Activated naive CD8-positive, alpha-beta T cell treated with anti-CD3 and anti-CD28 coated beads for 36 hours (primary cell): ENCODE measurements around the gene NT5DC4. TPM values are rescaled to one million over a fixed set of nuclear protein-coding genes. Genes with fewer than 3 reads are reported as not detected.

Experiments
- DNase-seq: peaks from one replicate; pipeline ENCODE4 v3.0.0; 2021
- H3K27ac Mint-ChIP-seq: one replicate; pipeline ENCODE4 v1.8.0; 2022; ENCODE audit warnings: mild to moderate bottlenecking, moderate library complexity, mixed read lengths
- H3K27me3 Mint-ChIP-seq: one replicate; pipeline ENCODE4 v1.8.0; 2022; ENCODE audit warnings: mild to moderate bottlenecking, mixed read lengths
- H3K36me3 Mint-ChIP-seq: one replicate; pipeline ENCODE4 v1.8.0; 2021; ENCODE audit warnings: mild to moderate bottlenecking, mixed read lengths
- H3K4me1 Mint-ChIP-seq: one replicate; pipeline ENCODE4 v1.8.0; 2021; ENCODE audit warnings: mixed read lengths
- H3K4me3 Mint-ChIP-seq: one replicate; pipeline ENCODE4 v1.8.0; 2022; ENCODE audit warnings: mild to moderate bottlenecking, moderate library complexity, mixed read lengths
- H3K9me3 Mint-ChIP-seq: one replicate; pipeline ENCODE4 v1.8.0; 2022; ENCODE audit warnings: mixed read lengths
- total RNA-seq, 2 experiments: library from RNA; stranded (reverse); gene quantifications; one replicate each; pipeline ENCODE4 v1.2.3, GENCODE V29; 2021

NT5DC4 gene
- total RNA-seq, 2 experiments from 2014 or later, result not detected

DNA sequence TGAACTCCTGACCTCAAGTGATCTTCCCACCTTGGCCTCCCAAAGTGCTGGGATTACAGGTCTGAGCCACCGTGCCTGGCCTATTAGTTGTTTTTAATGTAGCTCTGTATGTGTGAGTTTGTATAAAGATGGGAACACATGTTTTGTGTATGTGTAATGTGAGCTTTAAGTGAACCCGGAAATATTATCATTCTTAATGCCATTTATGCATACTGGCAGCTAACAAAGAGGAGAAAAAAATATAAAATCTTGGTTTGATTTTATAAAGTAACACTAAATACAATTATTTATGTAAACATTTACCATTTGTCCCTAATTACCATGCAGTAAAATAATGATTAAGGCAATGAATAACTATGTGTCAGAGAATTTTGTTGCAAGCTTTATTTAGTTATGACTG is 52.7 kb downstream of the NT5DC4 start:
- Mint-ChIP-seq H3K27ac (no peak overlapping the region), H3K4me1 (peaks cover 11% of the 10 kb centered on the region), H3K27me3 (peaks cover 17% of the 10 kb centered on the region), H3K9me3 (peaks cover 3% of the 10 kb centered on the region), H3K4me3 (no peak overlapping the region), H3K36me3 (peaks cover 2% of the 10 kb centered on the region)
- no peak for DNase-seq

DNA sequence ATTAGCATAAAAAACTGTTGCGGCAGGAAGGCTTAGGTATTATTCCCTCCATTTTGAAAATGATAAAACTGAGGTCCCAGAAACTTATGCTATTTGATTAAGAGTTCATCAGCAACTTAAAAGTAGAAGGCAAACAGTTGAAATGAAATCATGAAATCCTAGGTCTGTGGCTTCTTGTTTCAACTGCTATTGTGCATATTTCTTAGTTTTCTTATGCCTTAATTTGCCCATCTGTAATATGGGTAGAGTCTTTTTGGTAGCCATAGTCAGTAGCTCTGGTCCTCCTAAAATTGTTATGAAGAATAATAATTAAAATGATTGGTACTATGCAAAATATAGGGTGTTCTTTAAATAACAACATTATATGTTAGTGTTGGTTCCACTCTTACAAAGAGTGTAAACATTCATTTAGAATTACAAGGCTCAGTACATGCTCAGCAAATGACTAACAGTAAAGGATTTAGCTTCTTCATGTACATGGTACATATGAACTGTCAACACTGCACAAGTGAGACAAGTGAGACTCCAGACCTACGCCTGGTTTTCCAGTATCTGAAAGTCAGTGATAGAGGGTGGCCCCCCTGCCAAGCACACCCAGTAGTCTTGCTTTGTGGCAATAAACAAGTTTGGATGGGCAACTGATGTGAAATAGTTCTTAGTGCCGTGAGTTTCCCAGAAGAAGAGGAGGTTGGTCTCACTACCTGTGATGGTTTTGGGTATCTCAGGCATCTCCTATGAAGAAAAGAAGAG is 53.9 kb downstream of the NT5DC4 start:
- no peak overlapping the region for H3K4me3 Mint-ChIP-seq
- peaks cover 11% of the 10 kb centered on the region for H3K4me1 Mint-ChIP-seq
- no peak for DNase-seq
- peaks cover 22% of the 10 kb centered on the region for H3K27me3 Mint-ChIP-seq
- peaks cover 2% of the 10 kb centered on the region for H3K36me3 Mint-ChIP-seq
- H3K9me3 Mint-ChIP-seq, result peaks cover 3% of the 10 kb centered on the region
- no peak overlapping the region for H3K27ac Mint-ChIP-seq

DNA sequence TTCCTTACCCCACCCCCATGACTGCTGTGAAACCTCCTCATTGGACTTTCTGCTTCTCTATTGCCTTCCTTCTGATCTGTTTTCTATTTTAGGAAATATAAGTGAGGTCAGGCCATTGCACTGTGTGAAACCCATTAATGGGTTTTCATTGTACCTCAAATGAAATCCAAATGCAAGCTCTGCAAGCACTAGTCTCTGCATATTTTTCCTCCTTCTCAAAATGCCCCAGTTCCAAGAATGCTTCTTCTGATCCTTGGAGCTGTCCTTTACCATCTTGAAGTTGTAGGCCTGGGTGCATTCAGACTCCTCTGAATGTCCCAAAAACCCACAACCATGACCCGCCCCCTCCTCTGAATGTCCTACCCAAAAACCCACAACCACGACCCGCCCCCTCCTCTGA is 55.3 kb downstream of the NT5DC4 start:
- Mint-ChIP-seq H3K27me3 (peaks cover 22% of the 10 kb centered on the region), H3K9me3 (peaks cover 3% of the 10 kb centered on the region), H3K4me3 (no peak overlapping the region), H3K27ac (no peak overlapping the region), H3K4me1 (peaks cover 11% of the 10 kb centered on the region), H3K36me3 (peaks cover 2% of the 10 kb centered on the region)
- DNase-seq, result no peak

DNA sequence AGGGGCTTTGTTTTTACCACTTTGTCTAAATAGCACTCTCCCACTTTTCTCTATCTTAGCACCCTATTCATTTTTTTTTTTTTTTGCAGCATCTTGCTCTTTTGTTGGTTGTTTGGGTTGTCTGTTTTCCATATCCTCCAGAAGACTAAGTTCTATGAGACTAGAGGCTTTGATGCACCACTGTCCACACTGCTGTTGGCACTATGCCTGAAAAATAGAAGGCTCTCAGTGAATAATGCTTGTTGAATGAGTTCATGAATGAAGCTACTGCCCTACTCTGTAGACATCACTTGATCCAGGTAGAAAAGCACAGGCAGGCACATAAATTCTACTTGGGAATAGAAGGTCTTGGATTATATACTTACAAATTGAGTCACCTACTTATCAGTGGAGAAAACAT is 56.2 kb downstream of the NT5DC4 start:
- Mint-ChIP-seq H3K36me3 (peaks cover 2% of the 10 kb centered on the region), H3K4me1 (peaks cover 11% of the 10 kb centered on the region), H3K4me3 (no peak overlapping the region), H3K9me3 (peaks cover 3% of the 10 kb centered on the region), H3K27ac (peak overlapping the region; percentile 39), H3K27me3 (peaks cover 29% of the 10 kb centered on the region)
- no peak for DNase-seq

DNA sequence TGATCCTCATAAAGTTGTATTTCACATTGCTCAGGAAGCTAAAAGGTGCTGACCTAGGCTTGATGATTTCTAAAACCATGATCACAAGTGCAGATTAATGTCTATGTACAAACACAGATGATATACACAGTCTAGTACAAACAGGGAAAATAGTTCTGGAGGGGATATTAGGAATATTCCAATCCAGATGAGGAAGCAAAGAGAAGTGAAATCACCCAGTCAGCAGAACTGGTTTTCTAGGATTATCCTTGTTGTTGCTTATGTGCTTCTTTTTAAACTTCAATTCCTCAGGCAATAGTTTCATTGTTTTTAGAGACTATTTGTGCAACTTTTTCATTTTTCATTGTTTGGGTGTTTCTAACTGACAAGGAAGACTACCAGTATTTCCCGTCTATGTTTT is 58.8 kb downstream of the NT5DC4 start:
- DNase-seq, result no peak
- H3K4me3 Mint-ChIP-seq, result no peak overlapping the region
- H3K27me3 Mint-ChIP-seq, result peaks cover 37% of the 10 kb centered on the region
- H3K4me1 Mint-ChIP-seq, result peaks cover 11% of the 10 kb centered on the region
- peaks cover 3% of the 10 kb centered on the region for H3K9me3 Mint-ChIP-seq
- peaks cover 2% of the 10 kb centered on the region for H3K36me3 Mint-ChIP-seq
- H3K27ac Mint-ChIP-seq, result no peak overlapping the region

DNA sequence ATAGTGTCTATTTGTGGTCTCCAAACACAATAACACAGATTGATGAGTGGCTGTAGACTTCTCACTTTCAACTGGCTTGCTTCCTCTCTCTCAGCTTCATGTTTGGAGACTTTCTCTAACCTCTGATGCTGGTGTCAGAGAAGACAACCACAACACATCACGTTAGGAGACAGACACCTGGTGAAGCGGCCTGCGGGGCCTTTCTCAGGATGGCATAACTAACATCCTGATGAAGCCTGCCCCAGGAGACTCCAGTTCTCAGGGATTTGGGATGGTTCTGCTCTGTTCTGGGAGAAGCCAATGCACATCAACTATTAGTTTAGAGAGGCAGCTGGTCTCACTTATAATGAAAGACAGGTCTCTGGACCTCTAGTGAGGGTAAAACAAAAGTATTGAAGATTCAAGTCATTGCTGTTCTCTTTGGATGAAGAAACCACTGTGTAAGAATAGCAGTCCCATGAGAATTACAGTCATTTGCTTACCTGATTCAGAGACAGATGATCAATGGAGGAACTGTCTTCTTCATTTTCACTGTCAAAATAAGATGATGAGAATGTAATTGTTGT is 61.5 kb downstream of the NT5DC4 start:
- no peak overlapping the region for H3K4me3 Mint-ChIP-seq
- H3K27ac Mint-ChIP-seq, result no peak overlapping the region
- no peaks in the 10 kb centered on the region for H3K9me3 Mint-ChIP-seq
- H3K4me1 Mint-ChIP-seq, result peaks cover 3% of the 10 kb centered on the region
- H3K27me3 Mint-ChIP-seq, result peaks cover 47% of the 10 kb centered on the region
- DNase-seq, result no peak
- no peaks in the 10 kb centered on the region for H3K36me3 Mint-ChIP-seq

DNA sequence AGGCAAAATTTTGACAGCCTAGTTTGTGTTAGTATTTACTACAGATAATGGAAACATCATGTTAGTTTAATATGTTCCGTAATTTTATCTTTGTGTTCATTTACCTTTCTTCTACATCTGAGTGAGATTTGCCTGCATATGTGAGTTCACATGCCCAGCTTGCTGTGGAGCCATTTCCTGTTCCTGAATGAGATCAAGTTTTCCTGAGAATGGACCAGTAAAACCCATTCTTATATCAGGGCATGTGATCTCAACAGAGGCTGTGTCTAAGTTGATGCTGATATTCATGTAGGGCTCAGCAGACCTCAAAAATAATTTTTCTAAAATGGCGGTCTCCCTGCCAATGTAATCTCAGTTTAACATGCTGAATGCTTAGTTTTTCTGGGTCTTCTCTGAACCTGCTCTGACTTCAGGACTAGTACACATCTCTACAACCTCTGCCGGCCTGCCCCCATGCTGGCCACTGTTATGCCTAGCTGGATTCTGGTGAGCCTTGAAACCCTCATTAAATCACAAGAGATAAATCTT is 62.4 kb downstream of the NT5DC4 start:
- H3K4me1 Mint-ChIP-seq, result no peaks in the 10 kb centered on the region
- H3K27ac Mint-ChIP-seq, result no peak overlapping the region
- no peak overlapping the region for H3K4me3 Mint-ChIP-seq
- no peaks in the 10 kb centered on the region for H3K36me3 Mint-ChIP-seq
- no peak for DNase-seq
- peaks cover 43% of the 10 kb centered on the region for H3K27me3 Mint-ChIP-seq
- no peaks in the 10 kb centered on the region for H3K9me3 Mint-ChIP-seq

DNA sequence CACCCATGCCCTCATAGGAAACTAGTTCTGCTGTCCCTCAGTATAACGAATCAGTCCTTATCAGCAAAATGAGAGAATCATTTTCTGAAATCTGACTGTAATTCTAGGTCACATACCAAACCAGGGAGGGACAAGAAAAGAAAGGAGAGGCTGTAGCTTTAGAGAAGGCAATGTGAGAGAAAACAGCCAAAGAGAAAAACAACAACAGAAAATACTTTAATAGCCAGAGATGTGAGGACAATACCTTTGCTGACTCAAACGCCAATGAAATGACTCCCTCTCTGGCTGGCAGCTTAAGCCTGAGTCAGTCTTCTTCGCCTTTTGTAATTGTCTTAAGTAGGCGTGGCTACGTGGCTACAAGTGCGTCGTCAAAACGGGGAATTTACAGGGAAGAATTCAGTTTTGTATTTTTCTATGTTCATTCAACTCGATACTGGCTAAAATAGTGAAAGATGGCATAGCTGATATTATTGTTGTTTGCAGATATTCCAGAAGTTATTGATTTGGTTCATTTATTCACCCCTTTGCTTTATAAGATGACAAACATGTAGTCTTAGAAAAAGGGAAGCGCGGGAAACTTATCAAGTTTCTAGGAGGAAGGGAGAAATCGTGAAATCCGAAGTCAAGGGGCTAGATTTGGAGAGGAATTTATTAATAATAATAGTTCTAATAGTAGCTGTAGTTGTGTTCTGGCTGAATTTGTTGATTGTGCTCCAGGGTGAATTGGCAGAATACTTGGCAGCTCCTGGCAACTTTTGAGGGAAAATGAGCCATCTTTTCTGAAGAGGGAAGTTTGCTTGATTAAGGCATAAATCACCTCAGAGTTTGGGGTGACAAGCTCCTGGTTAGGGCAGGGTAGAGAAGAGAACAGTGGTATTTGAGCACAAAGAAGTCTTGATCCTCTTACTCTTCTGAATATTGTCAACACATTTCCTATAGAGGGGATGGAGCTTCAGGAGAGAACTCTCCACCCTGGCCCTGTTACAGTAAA is 63.7 kb downstream of the NT5DC4 start, which contains the start of gene IL1A:
IL1A (minus strand) TSS at position 295 of the 991 bp plus-strand sequence. CDS start 723 bp downstream, outside the sequence.
- H3K36me3 Mint-ChIP-seq, result no peaks in the 10 kb centered on the region
- no peak within 1 kb of the TSS for H3K27ac Mint-ChIP-seq
- H3K4me3 Mint-ChIP-seq, result no peak within 1 kb of the TSS
- peaks cover 38% of the 10 kb centered on the region for H3K27me3 Mint-ChIP-seq
- H3K4me1 Mint-ChIP-seq, result no peaks in the 10 kb centered on the region
- DNase-seq, result no peak
- no peaks in the 10 kb centered on the region for H3K9me3 Mint-ChIP-seq

DNA sequence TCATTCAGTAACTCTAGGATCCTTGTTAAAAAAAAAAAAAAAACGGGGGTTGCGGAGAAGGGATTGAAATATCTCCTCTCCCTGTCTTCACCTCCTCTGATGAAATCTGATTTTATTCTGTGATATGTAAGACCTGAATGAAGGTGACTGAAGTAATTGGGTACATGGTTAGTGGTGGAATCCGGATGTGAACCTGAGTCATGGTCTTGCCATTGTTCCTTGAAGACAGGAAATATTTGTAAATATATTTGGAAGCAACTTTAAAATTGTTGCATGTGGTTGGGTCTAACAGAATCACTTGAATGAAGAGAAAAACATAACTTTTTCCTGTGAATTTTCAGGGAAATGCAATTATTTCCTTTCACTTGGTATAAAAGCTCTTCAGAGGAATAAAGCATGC is 66.5 kb downstream of the NT5DC4 start:
- Mint-ChIP-seq H3K4me3 (no peak overlapping the region), H3K27ac (no peak overlapping the region), H3K9me3 (no peaks in the 10 kb centered on the region), H3K4me1 (no peaks in the 10 kb centered on the region), H3K36me3 (no peaks in the 10 kb centered on the region), H3K27me3 (peaks cover 30% of the 10 kb centered on the region)
- DNase-seq, result no peak

DNA sequence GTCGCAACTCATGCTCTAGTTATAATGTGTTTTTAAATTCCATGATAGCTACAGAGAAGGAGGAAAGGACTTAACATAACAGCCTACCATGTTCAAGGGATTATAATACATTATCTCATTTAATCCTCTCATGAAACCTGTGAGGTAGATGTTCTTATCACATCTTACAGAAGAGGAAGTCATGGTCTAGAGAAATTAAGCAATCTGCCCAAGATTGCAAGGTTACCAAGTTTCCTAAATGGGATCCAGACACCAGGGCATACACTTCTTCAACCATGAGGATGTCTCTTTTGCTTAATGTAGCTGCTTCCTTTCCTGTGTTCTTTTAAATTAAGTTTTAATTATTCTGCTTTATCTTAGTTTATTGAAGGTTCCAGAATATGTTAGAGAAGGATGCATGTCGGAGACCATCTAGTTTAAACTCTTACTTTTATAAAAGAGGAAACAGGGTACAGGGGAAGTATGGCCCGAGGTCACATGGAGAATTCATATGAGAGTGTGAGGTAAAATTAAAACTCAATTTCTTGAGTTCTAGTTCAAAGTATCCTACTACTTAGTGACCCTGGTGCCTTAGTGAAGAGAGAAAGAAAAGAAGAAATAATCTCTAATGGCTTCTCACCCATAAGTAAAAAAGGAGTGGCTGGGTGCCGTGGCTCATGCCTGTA is 67.0 kb downstream of the NT5DC4 start:
- Mint-ChIP-seq H3K36me3 (no peaks in the 10 kb centered on the region), H3K4me3 (no peak overlapping the region), H3K27me3 (peaks cover 30% of the 10 kb centered on the region), H3K9me3 (no peaks in the 10 kb centered on the region), H3K27ac (no peak overlapping the region), H3K4me1 (no peaks in the 10 kb centered on the region)
- no peak for DNase-seq

DNA sequence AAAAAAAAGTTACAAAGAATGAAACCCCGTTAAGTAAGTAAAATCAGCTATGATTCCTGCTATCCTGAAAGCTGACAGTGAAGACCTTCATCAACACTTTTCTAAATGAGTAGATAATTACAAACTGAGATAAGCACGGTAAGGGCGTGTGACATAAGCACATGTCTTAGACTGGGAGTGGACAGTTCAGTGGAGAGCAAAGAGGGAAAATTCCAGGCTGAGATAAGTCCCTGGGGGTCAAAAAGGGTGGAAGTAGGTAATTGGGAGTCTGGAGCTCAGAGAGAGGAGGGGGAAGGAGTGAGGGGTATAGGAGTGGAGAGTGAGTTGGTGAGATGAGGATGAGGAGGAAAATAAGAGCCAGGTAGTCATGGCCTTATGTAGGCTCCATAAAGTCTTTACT is 67.8 kb downstream of the NT5DC4 start:
- no peak overlapping the region for H3K4me3 Mint-ChIP-seq
- no peak overlapping the region for H3K27ac Mint-ChIP-seq
- H3K36me3 Mint-ChIP-seq, result no peaks in the 10 kb centered on the region
- peaks cover 31% of the 10 kb centered on the region for H3K27me3 Mint-ChIP-seq
- no peaks in the 10 kb centered on the region for H3K9me3 Mint-ChIP-seq
- DNase-seq, result no peak
- peaks cover 5% of the 10 kb centered on the region for H3K4me1 Mint-ChIP-seq

Other genes with a start within 250 kb of the NT5DC4 start
- 10 to 100 TPM; 32.8 to 33.9 TPM for gene TTL, start 238.9 kb upstream of the NT5DC4 start, total RNA-seq
- gene POLR1B, start 178.6 kb upstream of the NT5DC4 start, total RNA-seq, result 10 to 100 TPM; 71.2 to 80.8 TPM
- gene CHCHD5, start 136.4 kb upstream of the NT5DC4 start, total RNA-seq, result 10 to 100 TPM; 34.9 to 40.5 TPM
- 10 to 100 TPM; 81.8 to 84.6 TPM for gene SLC20A1, start 75.1 kb upstream of the NT5DC4 start, total RNA-seq
- gene CKAP2L, start 43.6 kb downstream of the NT5DC4 start, total RNA-seq, result 10 to 100 TPM; 24.3 to 25.8 TPM
- under 1 TPM; 0.16 to 0.20 TPM for gene IL1A, start 63.5 kb downstream of the NT5DC4 start, total RNA-seq
- not detected for gene IL1B, start 115.8 kb downstream of the NT5DC4 start, total RNA-seq
- gene IL37, start 190.1 kb downstream of the NT5DC4 start, total RNA-seq, result not detected